ENCODE results near the gene DSTN. TPM values are rescaled to one million over a fixed set of nuclear protein-coding genes. Genes with fewer than 3 reads are reported as not detected.

The DSTN gene
- total RNA-seq, 4 donors from 2014 or later, result 242 to 616 (median 360) TPM

GRCh38 chr20:17557675-17558006 is 12.2 kb upstream of the DSTN start:
- H3K4me1 ChIP-seq, result peaks cover 25 to 56% (median 41%) of the 10 kb centered on the region in 3 donors
- peak overlapping the region; percentile 85 to 96 (median 92) for H3K27ac ChIP-seq
- no peaks in the 10 kb centered on the region for H3K36me3 ChIP-seq
- intact Hi-C loops (cut with DNase I), result no loop called here
- no peaks in the 10 kb centered on the region for H3K9me3 ChIP-seq
- no peaks in the 10 kb centered on the region for H3K27me3 ChIP-seq
- DNase-seq, result no peak
- WGBS, 2 donors, result 18 to 19% methylated on average over 3 of the region's 3 CpGs
- peak overlapping the region in 3 of 4 donors; percentile 8 to 42 (median 16) for H3K4me3 ChIP-seq
- TF ChIP-seq POLR2A (IDR thresholded peaks at IDR 0.05), result no peak
- TF ChIP-seq, protein P1, sequence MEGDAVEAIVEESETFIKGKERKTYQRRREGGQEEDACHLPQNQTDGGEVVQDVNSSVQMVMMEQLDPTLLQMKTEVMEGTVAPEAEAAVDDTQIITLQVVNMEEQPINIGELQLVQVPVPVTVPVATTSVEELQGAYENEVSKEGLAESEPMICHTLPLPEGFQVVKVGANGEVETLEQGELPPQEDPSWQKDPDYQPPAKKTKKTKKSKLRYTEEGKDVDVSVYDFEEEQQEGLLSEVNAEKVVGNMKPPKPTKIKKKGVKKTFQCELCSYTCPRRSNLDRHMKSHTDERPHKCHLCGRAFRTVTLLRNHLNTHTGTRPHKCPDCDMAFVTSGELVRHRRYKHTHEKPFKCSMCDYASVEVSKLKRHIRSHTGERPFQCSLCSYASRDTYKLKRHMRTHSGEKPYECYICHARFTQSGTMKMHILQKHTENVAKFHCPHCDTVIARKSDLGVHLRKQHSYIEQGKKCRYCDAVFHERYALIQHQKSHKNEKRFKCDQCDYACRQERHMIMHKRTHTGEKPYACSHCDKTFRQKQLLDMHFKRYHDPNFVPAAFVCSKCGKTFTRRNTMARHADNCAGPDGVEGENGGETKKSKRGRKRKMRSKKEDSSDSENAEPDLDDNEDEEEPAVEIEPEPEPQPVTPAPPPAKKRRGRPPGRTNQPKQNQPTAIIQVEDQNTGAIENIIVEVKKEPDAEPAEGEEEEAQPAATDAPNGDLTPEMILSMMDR (IDR thresholded peaks at IDR 0.05), result no peak

DNA sequence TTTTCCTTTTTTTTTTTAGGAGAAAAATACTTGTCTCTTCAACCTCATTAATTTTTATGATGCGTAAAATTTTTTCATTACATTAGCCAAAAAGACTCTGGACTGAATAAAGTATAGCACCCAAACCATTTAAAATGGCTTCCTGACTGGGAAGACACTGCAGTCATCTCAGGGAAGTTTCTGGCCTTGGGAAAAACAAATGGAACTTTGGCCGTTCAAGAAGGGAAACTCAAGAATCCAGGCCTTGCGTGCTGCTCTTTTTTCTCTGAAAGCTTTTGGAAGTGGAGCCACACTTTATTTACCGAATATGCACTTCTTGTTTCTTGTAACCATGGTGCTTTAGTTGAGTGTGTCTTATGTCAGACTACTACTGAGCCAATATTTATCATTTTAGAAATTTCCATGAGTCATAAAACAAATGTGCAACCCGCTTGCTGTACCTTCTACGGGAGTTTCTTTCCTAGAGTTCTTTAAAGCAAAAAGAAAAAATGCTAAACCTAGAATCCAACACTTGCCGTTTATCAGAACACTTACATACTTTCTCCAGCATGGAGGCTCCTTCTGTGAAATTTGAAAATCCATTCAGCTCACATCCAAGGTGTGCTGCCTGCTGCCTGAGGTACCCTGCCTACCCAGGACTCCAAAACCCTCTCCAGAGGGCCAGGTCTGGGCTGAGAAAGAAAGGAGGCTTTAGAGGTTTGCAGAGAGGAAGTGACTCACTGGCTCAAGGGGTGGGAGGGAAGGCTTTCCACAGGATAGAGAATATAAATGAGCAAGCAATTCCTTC is 11.5 kb upstream of the DSTN start:
- DNase-seq, result no peak
- intact Hi-C loops (cut with DNase I), result no loop called here
- H3K4me3 ChIP-seq, result peak overlapping the region in 3 of 4 donors; percentile 16 to 42 (median 26)
- no peaks in the 10 kb centered on the region for H3K27me3 ChIP-seq
- WGBS, 2 donors, result 15 to 16% methylated on average over 7 of the region's 7 CpGs
- peaks cover 25 to 62% (median 41%) of the 10 kb centered on the region in 3 donors for H3K4me1 ChIP-seq
- peak in 2 of 4 donors; percentile 17 to 48 for TF ChIP-seq POLR2A (IDR thresholded peaks at IDR 0.05)
- TF ChIP-seq, protein P1 (IDR thresholded peaks at IDR 0.05), result no peak
- H3K27ac ChIP-seq, result peak overlapping the region; percentile 85 to 96 (median 92)
- H3K9me3 ChIP-seq, result no peaks in the 10 kb centered on the region
- no peaks in the 10 kb centered on the region for H3K36me3 ChIP-seq

GRCh38 chr20:17558941-17559304 is 11.0 kb upstream of the DSTN start:
- no peaks in the 10 kb centered on the region for H3K9me3 ChIP-seq
- DNase-seq, result no peak
- H3K4me3 ChIP-seq, result peak overlapping the region in 1 of 4 donors; percentile 16
- no peaks in the 10 kb centered on the region for H3K27me3 ChIP-seq
- H3K36me3 ChIP-seq, result no peaks in the 10 kb centered on the region
- 9 to 10% methylated on average over 1 of the region's 1 CpG for WGBS, 2 donors
- TF ChIP-seq, protein P1 (IDR thresholded peaks at IDR 0.05), result no peak
- TF ChIP-seq POLR2A (IDR thresholded peaks at IDR 0.05), result no peak
- H3K4me1 ChIP-seq, result peaks cover 25 to 64% (median 41%) of the 10 kb centered on the region in 3 donors
- H3K27ac ChIP-seq, result peak overlapping the region; percentile 85 to 96 (median 92)
- intact Hi-C loops (cut with DNase I), result no loop called here

- intact Hi-C loops (cut with DNase I), result no loop called here
- Histone ChIP-seq H3K27me3 (no peaks in the 10 kb centered on the region), H3K4me1 (peaks cover 25 to 64% (median 41%) of the 10 kb centered on the region in 3 donors), H3K9me3 (no peaks in the 10 kb centered on the region), H3K36me3 (no peaks in the 10 kb centered on the region), H3K27ac (peak overlapping the region; percentile 85 to 96 (median 92)), H3K4me3 (no peak overlapping the region)
- WGBS, 2 donors, result 87 to 88% methylated on average over 5 to 6 of the region's 6 CpGs
- no peak for TF ChIP-seq POLR2A (IDR thresholded peaks at IDR 0.05)
- TF ChIP-seq, protein P1 (IDR thresholded peaks at IDR 0.05), result no peak
- no peak for DNase-seq
These were observed 10.5 kb upstream of the DSTN start for GRCh38 chr20:17559338-17559737.

- TF ChIP-seq, protein P1 (IDR thresholded peaks at IDR 0.05), result no peak
- no peak for TF ChIP-seq POLR2A (IDR thresholded peaks at IDR 0.05)
These were observed 9.4 kb upstream of the DSTN start for GRCh38 chr20:17560344-17561074.

More at GRCh38 chr20:17560344-17561074, 9.4 kb upstream of the DSTN start:
- Histone ChIP-seq H3K4me3 (no peak overlapping the region), H3K36me3 (no peaks in the 10 kb centered on the region), H3K9me3 (no peaks in the 10 kb centered on the region), H3K4me1 (peaks cover 25 to 64% (median 41%) of the 10 kb centered on the region in 3 donors), H3K27ac (peak overlapping the region in 3 of 4 donors; percentile 91 to 96 (median 92)), H3K27me3 (no peaks in the 10 kb centered on the region)
- WGBS, 2 donors, result 35 to 42% methylated on average over 5 of the region's 5 CpGs
- intact Hi-C loops (cut with DNase I), result no loop called here
- DNase-seq, result no peak

Data from esophagus squamous epithelium (tissue), 5 donors.